WTC11 (cell line): Measurements from ENCODE around the gene PHF14. TPM values are rescaled to one million over a fixed set of nuclear protein-coding genes. Genes with fewer than 3 reads are reported as not detected.

ENCODE experiments used
- ATAC-seq: fragments of 200-7000 bp; cut with Tn5 transposase; 2 replicates; pipeline ENCODE4 v1.10.0; 2021; ENCODE audit warnings: mild to moderate bottlenecking, moderate library complexity
- CTCF ChIA-PET: fragments of 300-600 bp; sonication (Branson Sonifier 250); formaldehyde crosslinking; loops from one replicate; lab custom pipeline; 2021; ENCODE audit warnings: antibody characterized with exemption; lab: Charles Lee
- POLR2A ChIA-PET: fragments of 350-600 bp; sonication (Branson Sonifier 250); formaldehyde crosslinking; loops from one replicate; lab custom pipeline; 2021; ENCODE audit warnings: antibody characterized with exemption; lab: Charles Lee
- DNase-seq: peaks from one replicate; pipeline ENCODE4 v3.0.0; 2021; ENCODE audit warnings: low spot score
- H3K27ac Mint-ChIP-seq: 2 replicates; pipeline ENCODE4 v1.8.0; 2021; ENCODE audit warnings: mixed read lengths
- H3K27me3 Mint-ChIP-seq: 2 replicates; pipeline ENCODE4 v1.8.0; 2021; ENCODE audit warnings: low read depth, mild to moderate bottlenecking, moderate library complexity, mixed read lengths
- H3K36me3 Mint-ChIP-seq: 2 replicates; pipeline ENCODE4 v1.8.0; 2021; ENCODE audit warnings: mixed read lengths
- H3K4me1 Mint-ChIP-seq: 2 replicates; pipeline ENCODE4 v1.8.0; 2022; ENCODE audit warnings: mixed read lengths
- H3K4me3 Mint-ChIP-seq: 2 replicates; pipeline ENCODE4 v1.8.0; 2021; ENCODE audit warnings: mild to moderate bottlenecking, moderate library complexity, mixed read lengths
- H3K9me3 Mint-ChIP-seq: 2 replicates; pipeline ENCODE4 v1.8.0; 2021; ENCODE audit warnings: mixed read lengths
- CREM ChIP-seq: sonication (generic); formaldehyde crosslinking; IDR thresholded peaks from 2 replicates; pipeline ENCODE4 v1.8.1; 2022; ENCODE audit warnings: mild to moderate bottlenecking, missing genetic modification reagents, moderate library complexity
- EMX1 ChIP-seq: fragments of 250-450 bp; sonication (Bioruptor Pico); IDR thresholded peaks from 2 replicates; pipeline ENCODE4 v1.8.0; 2021; ENCODE audit warnings: mild to moderate bottlenecking
- ETV6 ChIP-seq: sonication (generic); formaldehyde crosslinking; IDR thresholded peaks from 2 replicates; pipeline ENCODE4 v1.8.1; 2022; ENCODE audit warnings: mild to moderate bottlenecking, missing genetic modification reagents
- HMGA2 ChIP-seq: fragments of 250-450 bp; sonication (Bioruptor Pico); IDR thresholded peaks from 2 replicates; pipeline ENCODE4 v1.4.0; 2021; ENCODE audit warnings: mild to moderate bottlenecking, moderate library complexity
- IRF2 ChIP-seq: sonication (generic); formaldehyde crosslinking; IDR thresholded peaks from 2 replicates; pipeline ENCODE4 v1.8.0; 2022; ENCODE audit warnings: low read depth, missing genetic modification reagents, borderline replicate concordance
- JAZF1 ChIP-seq: fragments of 250-450 bp; sonication (Bioruptor Pico); IDR thresholded peaks from 2 replicates; pipeline ENCODE4 v1.9.0; 2021; ENCODE audit warnings: moderate library complexity, mild to moderate bottlenecking, inconsistent platforms
- MYBL2 ChIP-seq: sonication (generic); formaldehyde crosslinking; IDR thresholded peaks from 2 replicates; pipeline ENCODE4 v1.8.1; 2023; ENCODE audit warnings: mild to moderate bottlenecking, moderate library complexity, missing genetic modification reagents
- NFATC4 ChIP-seq: fragments of 250-450 bp; sonication (Bioruptor Pico); IDR thresholded peaks from 2 replicates; pipeline ENCODE4 v1.9.0; 2021; ENCODE audit warnings: mild to moderate bottlenecking
- NR1H2 ChIP-seq: sonication (generic); formaldehyde crosslinking; IDR thresholded peaks from 2 replicates; pipeline ENCODE4 v1.9.0; 2021; ENCODE audit warnings: mild to moderate bottlenecking, moderate library complexity, missing genetic modification reagents
- SMAD4 ChIP-seq: sonication (generic); formaldehyde crosslinking; IDR thresholded peaks from 2 replicates; pipeline ENCODE4 v1.8.0; 2022; ENCODE audit warnings: mild to moderate bottlenecking, missing genetic modification reagents
- SP1 ChIP-seq: sonication (generic); formaldehyde crosslinking; conservative IDR thresholded peaks from 2 replicates; pipeline ENCODE4 v1.8.1; 2022; ENCODE audit warnings: missing genetic modification reagents
- TEAD1 ChIP-seq: sonication (generic); formaldehyde crosslinking; IDR thresholded peaks from 2 replicates; pipeline ENCODE4 v1.8.0; 2022; ENCODE audit warnings: mild to moderate bottlenecking, missing genetic modification reagents
- ZNF121 ChIP-seq: sonication (generic); formaldehyde crosslinking; IDR thresholded peaks from 2 replicates; pipeline ENCODE4 v1.8.0; 2023; ENCODE audit warnings: missing genetic modification reagents
- ZNF317 ChIP-seq: sonication (generic); formaldehyde crosslinking; IDR thresholded peaks from 2 replicates; pipeline ENCODE4 v1.8.1; 2023; ENCODE audit warnings: low read depth, mild to moderate bottlenecking, moderate library complexity, missing genetic modification reagents, borderline replicate concordance
- ZNF416 ChIP-seq: fragments of 250-450 bp; sonication (Bioruptor Pico); IDR thresholded peaks from 2 replicates; pipeline ENCODE4 v1.9.0; 2021; ENCODE audit warnings: mild to moderate bottlenecking, inconsistent platforms
- total RNA-seq: library from RNA; stranded (reverse); gene quantifications from 3 replicates; pipeline ENCODE4 v1.2.3, GENCODE V29; 2021
- TF ChIP-seq, protein P1 (sequence below): sonication (generic); formaldehyde crosslinking; conservative IDR thresholded peaks from 2 replicates; pipeline ENCODE4 v1.8.1; 2022; ENCODE audit warnings: mild to moderate bottlenecking, missing genetic modification reagents
- TF ChIP-seq, protein P2 (sequence below): sonication (generic); formaldehyde crosslinking; IDR thresholded peaks from 2 replicates; pipeline ENCODE4 v1.8.1; 2022; ENCODE audit warnings: low read depth, missing genetic modification reagents, borderline replicate concordance
- TF ChIP-seq, protein P3 (sequence below): fragments of 250-450 bp; sonication (Bioruptor Pico); conservative IDR thresholded peaks from 2 replicates; pipeline ENCODE4 v1.9.0; 2021; ENCODE audit warnings: mild to moderate bottlenecking
- TF ChIP-seq, protein P4 (sequence below): sonication (generic); formaldehyde crosslinking; IDR thresholded peaks from 2 replicates; pipeline ENCODE4 v1.8.1; 2023; ENCODE audit warnings: mild to moderate bottlenecking, missing genetic modification reagents, moderate library complexity

Gene PHF14
- total RNA-seq, 1 experiment from 2014 or later: 47.7 TPM

DNA sequence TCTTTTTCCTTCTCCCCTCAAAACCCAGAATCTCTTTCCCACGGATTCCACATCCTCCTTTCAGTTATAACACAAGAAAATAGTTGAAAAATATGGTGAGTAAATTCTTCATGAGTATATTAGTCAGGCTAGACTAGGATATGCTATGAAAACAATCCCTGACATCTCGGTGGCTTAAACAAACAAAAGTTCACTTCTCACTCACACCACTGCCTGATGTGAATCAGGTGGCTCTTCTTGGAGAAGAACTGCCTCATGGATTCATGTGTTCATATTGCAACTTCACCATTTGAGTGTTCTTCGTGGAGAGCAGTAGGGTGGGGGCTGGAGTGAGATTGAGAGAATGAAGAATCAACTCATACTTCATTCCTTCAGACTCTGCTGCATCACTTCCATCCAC, 204.1 kb downstream of the PHF14 start (continued):
- no peak for TF ChIP-seq EMX1 (CRISPR knock-in tag)
- TF ChIP-seq JAZF1 (CRISPR knock-in tag): no peak
- TF ChIP-seq, all 79 proteins: peak for 0

DNA sequence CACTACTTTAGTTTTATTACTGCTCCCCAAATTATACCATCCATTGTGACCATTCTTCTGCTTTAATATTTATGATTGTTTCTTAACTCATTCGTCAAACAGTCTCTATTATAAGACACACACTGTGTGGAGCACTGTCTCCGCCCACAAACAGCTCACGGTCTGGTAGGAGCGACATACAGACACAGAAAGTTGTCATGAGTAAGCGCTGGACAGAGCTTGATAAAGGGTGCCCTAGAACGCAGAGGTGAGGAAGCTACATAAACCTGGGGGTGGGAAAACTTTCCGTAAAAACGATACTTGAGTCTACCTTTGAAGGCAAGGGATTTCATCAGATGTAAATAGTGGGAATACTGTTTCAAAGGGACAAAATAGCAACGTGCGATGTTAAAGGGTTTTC, 207.9 kb downstream of the PHF14 start:
- POLR2A ChIA-PET: no interaction called here
- no peak for DNase-seq
- Mint-ChIP-seq H3K4me3 (no peak overlapping the region), H3K4me1 (peaks cover 10% of the 10 kb centered on the region), H3K27me3 (peaks cover 81% of the 10 kb centered on the region), H3K27ac (no peak overlapping the region), H3K36me3 (peaks cover 18% of the 10 kb centered on the region), H3K9me3 (peaks cover 19% of the 10 kb centered on the region)
- no peak for ATAC-seq
- TF ChIP-seq CREM (CRISPR knock-in tag) (no peak), ZNF121 (CRISPR knock-in tag) (no peak)
- TF ChIP-seq, protein P1, sequence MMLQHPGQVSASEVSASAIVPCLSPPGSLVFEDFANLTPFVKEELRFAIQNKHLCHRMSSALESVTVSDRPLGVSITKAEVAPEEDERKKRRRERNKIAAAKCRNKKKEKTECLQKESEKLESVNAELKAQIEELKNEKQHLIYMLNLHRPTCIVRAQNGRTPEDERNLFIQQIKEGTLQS (CRISPR knock-in tag): no peak
- CTCF ChIA-PET: interaction anchor here (1.3 kb wide), 2 partner anchors 26 to 30 kb away, joined by 3 to 5 read pairs; no protein-coding TSS in a partner anchor

DNA sequence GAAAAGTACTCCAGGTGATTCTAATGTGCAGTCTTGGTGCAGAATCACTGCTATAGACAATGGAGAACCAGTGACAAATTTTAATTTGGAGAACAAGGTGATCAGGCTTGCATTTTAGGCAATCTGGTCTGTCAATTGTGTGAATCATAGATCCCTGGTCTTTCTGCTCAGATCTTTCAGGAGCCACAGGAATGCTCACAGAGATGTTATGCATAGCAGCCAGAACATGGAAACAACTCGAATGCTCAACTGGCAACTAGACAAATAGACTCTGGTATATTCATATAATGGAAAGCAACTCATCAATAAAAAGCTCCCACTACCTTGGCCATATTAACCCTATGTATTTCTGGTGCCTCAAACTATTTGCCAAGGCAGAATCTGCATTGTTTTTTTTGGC, 209.1 kb downstream of the PHF14 start:
- H3K4me1 Mint-ChIP-seq: peaks cover 10% of the 10 kb centered on the region
- TF ChIP-seq MYBL2: no peak
- no peak for TF ChIP-seq IRF2 (CRISPR knock-in tag)
- TF ChIP-seq, protein P2, sequence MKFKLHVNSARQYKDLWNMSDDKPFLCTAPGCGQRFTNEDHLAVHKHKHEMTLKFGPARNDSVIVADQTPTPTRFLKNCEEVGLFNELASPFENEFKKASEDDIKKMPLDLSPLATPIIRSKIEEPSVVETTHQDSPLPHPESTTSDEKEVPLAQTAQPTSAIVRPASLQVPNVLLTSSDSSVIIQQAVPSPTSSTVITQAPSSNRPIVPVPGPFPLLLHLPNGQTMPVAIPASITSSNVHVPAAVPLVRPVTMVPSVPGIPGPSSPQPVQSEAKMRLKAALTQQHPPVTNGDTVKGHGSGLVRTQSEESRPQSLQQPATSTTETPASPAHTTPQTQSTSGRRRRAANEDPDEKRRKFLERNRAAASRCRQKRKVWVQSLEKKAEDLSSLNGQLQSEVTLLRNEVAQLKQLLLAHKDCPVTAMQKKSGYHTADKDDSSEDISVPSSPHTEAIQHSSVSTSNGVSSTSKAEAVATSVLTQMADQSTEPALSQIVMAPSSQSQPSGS: no peak
- TF ChIP-seq, protein P3, sequence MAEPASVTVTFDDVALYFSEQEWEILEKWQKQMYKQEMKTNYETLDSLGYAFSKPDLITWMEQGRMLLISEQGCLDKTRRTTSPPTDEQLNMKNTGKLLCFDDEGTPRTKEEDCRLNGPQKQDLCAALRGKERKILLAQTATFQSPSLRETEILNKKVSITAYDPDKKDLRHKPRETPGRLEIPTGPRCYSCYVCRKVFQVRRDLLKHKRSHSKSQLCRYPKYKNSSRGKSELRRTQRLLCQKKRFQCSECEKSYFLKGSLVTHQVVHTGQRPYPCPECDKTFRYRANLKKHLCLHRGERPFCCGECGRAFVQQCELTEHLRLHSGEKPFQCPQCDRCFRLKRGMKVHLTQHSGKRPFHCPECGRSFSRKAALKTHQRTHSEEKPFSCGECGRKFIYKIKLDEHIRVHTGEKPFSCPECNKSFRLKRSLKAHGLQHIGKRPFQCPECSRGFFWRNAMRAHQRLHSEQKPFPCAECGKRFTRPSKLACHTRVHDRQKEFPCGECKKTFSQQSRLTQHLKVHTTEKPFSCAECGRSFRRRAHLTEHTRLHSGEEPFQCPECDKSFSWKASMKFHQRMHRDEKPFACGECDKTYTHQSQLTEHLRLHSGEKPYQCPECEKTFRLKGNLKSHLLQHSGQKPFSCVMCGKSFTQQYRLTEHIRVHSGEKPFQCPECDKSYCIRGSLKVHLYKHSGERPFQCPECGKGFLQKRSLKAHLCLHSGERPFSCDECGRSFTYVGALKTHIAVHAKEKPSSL (CRISPR knock-in tag): no peak
- no peak for TF ChIP-seq NR1H2 (CRISPR knock-in tag)
- no peak for TF ChIP-seq CREM (CRISPR knock-in tag)
- TF ChIP-seq, protein P4, sequence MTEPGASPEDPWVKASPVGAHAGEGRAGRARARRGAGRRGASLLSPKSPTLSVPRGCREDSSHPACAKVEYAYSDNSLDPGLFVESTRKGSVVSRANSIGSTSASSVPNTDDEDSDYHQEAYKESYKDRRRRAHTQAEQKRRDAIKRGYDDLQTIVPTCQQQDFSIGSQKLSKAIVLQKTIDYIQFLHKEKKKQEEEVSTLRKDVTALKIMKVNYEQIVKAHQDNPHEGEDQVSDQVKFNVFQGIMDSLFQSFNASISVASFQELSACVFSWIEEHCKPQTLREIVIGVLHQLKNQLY (CRISPR knock-in tag): no peak
- no peak for TF ChIP-seq HMGA2 (CRISPR knock-in tag)
- TF ChIP-seq SMAD4: no peak
- no peak for TF ChIP-seq TEAD1 (CRISPR knock-in tag)
- no peak for TF ChIP-seq ZNF416
- TF ChIP-seq NFATC4: no peak
- ATAC-seq (no peak), DNase-seq (no peak)
- peaks cover 19% of the 10 kb centered on the region for H3K9me3 Mint-ChIP-seq
- peaks cover 18% of the 10 kb centered on the region for H3K36me3 Mint-ChIP-seq
- ChIA-PET POLR2A (no interaction called here), CTCF (no interaction called here)
- H3K4me3 Mint-ChIP-seq: no peak overlapping the region
- peaks cover 85% of the 10 kb centered on the region for H3K27me3 Mint-ChIP-seq
- H3K27ac Mint-ChIP-seq: no peak overlapping the region

DNA sequence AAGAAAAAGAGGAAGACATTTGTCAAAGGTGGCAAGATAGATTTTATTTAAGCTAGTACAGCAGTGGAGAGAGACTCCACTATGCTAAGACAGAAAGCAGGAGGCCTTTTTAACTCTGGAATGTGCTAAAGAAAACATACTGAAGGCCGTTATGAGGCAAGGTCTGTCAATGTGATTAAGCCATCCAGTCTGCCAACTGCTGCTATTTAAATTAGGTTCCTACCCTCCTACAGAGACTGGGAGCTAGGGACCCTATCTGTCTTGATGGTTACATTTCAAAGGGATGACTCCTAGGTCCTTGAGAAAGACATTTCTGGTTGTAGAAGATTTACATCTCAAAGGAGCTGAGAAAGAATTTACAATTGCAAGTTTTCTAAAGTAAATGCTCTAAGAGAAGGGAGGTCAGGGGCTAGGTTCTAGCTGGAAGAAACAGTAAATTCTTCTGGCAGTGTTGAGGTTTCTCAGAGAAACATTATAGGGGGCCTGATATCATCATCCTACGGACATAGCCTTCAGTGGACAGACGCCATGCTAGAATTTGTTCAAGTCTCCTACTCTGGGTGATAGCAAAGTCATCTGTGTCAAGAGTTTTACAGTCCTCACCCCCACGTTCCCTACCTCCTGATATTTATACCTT, 211.6 kb downstream of the PHF14 start:
- H3K4me1 Mint-ChIP-seq: peaks cover 21% of the 10 kb centered on the region
- H3K9me3 Mint-ChIP-seq: peaks cover 19% of the 10 kb centered on the region
- H3K4me3 Mint-ChIP-seq: no peak overlapping the region
- ChIA-PET CTCF (no interaction called here), POLR2A (interaction anchor here (0.6 kb wide), 1 partner anchor 163 kb away, joined by 5 read pairs; no protein-coding TSS in a partner anchor)
- peak; percentile 97 for ATAC-seq
- no peak overlapping the region for H3K27ac Mint-ChIP-seq
- TF ChIP-seq SP1 (peak; percentile 41; the same call in 1 of the 2 replicates), TEAD1 (CRISPR knock-in tag) (peak; percentile 80; the same call in 1 of the 2 replicates), ETV6 (CRISPR knock-in tag) (0 out of 2 replicates have a peak, but pooled peaks have one; percentile 35), ZNF317 (CRISPR knock-in tag) (no peak)
- TF ChIP-seq, protein P1 (CRISPR knock-in tag): no peak
- H3K27me3 Mint-ChIP-seq: peaks cover 96% of the 10 kb centered on the region
- H3K36me3 Mint-ChIP-seq: peaks cover 18% of the 10 kb centered on the region
- DNase-seq: no peak
